ENCODE measurements around the gene PPP2R2B. TPM values are rescaled to one million over a fixed set of nuclear protein-coding genes. Genes with fewer than 3 reads are reported as not detected.

Gene PPP2R2B
- total and polyA plus RNA-seq, 2 donors (not counting 3 experiments of a cell fraction or from before 2014, with no cell fraction given): not detected

DNA sequence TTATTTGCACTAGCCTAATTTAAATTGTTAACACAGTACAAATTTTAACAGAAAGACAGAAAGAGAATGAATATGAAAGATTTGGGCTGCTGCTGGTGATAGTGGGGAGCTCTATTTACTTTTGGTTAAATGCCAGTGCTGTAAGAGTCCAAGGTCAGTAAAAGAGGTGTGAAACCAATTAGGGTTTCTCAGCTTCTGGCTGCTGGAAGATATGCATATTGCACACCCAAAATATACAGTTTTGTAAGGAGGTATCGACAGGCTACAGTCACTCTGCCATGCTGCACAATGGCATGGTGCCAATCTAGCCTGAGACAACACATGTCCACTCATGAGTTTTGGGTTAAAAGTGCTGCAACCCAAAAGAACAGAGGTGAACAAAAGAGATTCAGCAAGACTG is 79.3 kb downstream of the PPP2R2B start:
- TF ChIP-seq, protein P1, sequence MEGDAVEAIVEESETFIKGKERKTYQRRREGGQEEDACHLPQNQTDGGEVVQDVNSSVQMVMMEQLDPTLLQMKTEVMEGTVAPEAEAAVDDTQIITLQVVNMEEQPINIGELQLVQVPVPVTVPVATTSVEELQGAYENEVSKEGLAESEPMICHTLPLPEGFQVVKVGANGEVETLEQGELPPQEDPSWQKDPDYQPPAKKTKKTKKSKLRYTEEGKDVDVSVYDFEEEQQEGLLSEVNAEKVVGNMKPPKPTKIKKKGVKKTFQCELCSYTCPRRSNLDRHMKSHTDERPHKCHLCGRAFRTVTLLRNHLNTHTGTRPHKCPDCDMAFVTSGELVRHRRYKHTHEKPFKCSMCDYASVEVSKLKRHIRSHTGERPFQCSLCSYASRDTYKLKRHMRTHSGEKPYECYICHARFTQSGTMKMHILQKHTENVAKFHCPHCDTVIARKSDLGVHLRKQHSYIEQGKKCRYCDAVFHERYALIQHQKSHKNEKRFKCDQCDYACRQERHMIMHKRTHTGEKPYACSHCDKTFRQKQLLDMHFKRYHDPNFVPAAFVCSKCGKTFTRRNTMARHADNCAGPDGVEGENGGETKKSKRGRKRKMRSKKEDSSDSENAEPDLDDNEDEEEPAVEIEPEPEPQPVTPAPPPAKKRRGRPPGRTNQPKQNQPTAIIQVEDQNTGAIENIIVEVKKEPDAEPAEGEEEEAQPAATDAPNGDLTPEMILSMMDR (IDR thresholded peaks at IDR 0.05; ENCODE audit: extremely low read depth in 1 of 2, insufficient read depth in 1 of 2, low read depth in 1 of 2, low read length in 2 of 2): no peak
- TF ChIP-seq MYC (IDR thresholded peaks at IDR 0.05; ENCODE audit: low read depth, low read length): no peak
- no peak for TF ChIP-seq JUN (IDR thresholded peaks at IDR 0.05; ENCODE audit: borderline replicate concordance, insufficient read depth, insufficient read length, low read depth)
- no peak for TF ChIP-seq GATA2 (IDR thresholded peaks at IDR 0.05; ENCODE audit: insufficient read depth, insufficient read length, low read depth, low read length)
- TF ChIP-seq FOS (IDR thresholded peaks at IDR 0.05; ENCODE audit: borderline replicate concordance, insufficient read depth, low read length): no peak
- no peak for TF ChIP-seq POLR2AphosphoS5 (IDR thresholded peaks at IDR 0.05; ENCODE audit: insufficient read depth, low read depth, low read length)
- no peak for TF ChIP-seq EZH2 (IDR thresholded peaks at IDR 0.05; ENCODE audit: borderline replicate concordance, low read depth, low read length, severe bottlenecking)
- TF ChIP-seq, protein P2, sequence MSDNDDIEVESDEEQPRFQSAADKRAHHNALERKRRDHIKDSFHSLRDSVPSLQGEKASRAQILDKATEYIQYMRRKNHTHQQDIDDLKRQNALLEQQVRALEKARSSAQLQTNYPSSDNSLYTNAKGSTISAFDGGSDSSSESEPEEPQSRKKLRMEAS (IDR thresholded peaks at IDR 0.05; ENCODE audit: insufficient read depth, insufficient read length): no peak
- TF ChIP-seq POLR2A (IDR thresholded peaks at IDR 0.05; ENCODE audit: low read depth, low read length): no peak

More for the DNA sequence above, 79.3 kb downstream of the PPP2R2B start:
- Histone ChIP-seq H3K79me2 (ENCODE audit: control insufficient read depth, insufficient read depth, low read length) (no peaks in the 10 kb centered on the region), H3K9ac (replicated peaks; ENCODE audit: extremely low read depth, insufficient read depth, low read length) (no peak overlapping the region), H3K4me3 (replicated peaks in 1 of 3; ENCODE audit: insufficient read depth in 1 of 3, low read depth in 1 of 3, low read length in 3 of 3) (no peak overlapping the region), H3K4me1 (ENCODE audit: control insufficient read depth, extremely low read depth, insufficient read depth, low read length) (no peaks in the 10 kb centered on the region), H3K27me3 (ENCODE audit: control insufficient read depth in 2 of 2, insufficient read depth in 2 of 2, low read length in 2 of 2) (no peaks in the 10 kb centered on the region), H3K4me2 (ENCODE audit: insufficient read depth, low read length) (no peak overlapping the region), H2AFZ (ENCODE audit: low read depth, low read length) (no peak overlapping the region), H3K9me1 (replicated peaks; ENCODE audit: control insufficient read depth, extremely low read depth, insufficient read depth, low read length) (no peaks in the 10 kb centered on the region), H3K36me3 (ENCODE audit: control insufficient read depth in 2 of 2, extremely low read depth in 1 of 2, insufficient read depth in 2 of 2, low read length in 2 of 2) (no peaks in the 10 kb centered on the region), H3K27ac (ENCODE audit: insufficient read depth, low read depth, low read length) (no peak overlapping the region), H3K9me3 (replicated peaks; ENCODE audit: control insufficient read depth, insufficient read depth, low read length) (no peaks in the 10 kb centered on the region), H4K20me1 (replicated peaks; ENCODE audit: control insufficient read depth, extremely low read depth, insufficient read depth, low read length) (no peaks in the 10 kb centered on the region)
- BruUV-seq (replicated peaks): no TSS peak
- intact Hi-C loops (cut with micrococcal nuclease) (no loop called here), dilution Hi-C loops (cut with MboI; ENCODE audit: extremely low pct_ligation_motif_present, low sequenced_read_pairs) (no loop called here)
- POLR2A ChIA-PET: no interaction called here
- FAIRE-seq (no peak), DNase-seq (ENCODE audit: low read depth, low spot score) (no peak)
- CTCF ChIA-PET: no interaction called here
